Measurements from ENCODE around the gene PRR16. TPM values are rescaled to one million over a fixed set of nuclear protein-coding genes. Genes with fewer than 3 reads are reported as not detected.
"Not testable (repeated sequence)": the region's sequence is repeated elsewhere in the genome, so short reads cannot be mapped to it uniquely, and the experiment has no call there.

PRR16 gene
- total RNA-seq, 1 donor from 2014 or later = 0.71 TPM

- ATAC-seq (no peak), DNase-seq (ENCODE audit: low spot score) (no peak)
- intact Hi-C loops (cut with DNase I) = no loop called here
Observed at GRCh38 chr5:120695368-120695880, 231.3 kb downstream of the PRR16 start.

- ATAC-seq (no peak), DNase-seq (ENCODE audit: low spot score) (no peak)
- intact Hi-C loops (cut with DNase I) = no loop called here
Observed at GRCh38 chr5:120697147-120697546, 233.0 kb downstream of the PRR16 start.

DNA sequence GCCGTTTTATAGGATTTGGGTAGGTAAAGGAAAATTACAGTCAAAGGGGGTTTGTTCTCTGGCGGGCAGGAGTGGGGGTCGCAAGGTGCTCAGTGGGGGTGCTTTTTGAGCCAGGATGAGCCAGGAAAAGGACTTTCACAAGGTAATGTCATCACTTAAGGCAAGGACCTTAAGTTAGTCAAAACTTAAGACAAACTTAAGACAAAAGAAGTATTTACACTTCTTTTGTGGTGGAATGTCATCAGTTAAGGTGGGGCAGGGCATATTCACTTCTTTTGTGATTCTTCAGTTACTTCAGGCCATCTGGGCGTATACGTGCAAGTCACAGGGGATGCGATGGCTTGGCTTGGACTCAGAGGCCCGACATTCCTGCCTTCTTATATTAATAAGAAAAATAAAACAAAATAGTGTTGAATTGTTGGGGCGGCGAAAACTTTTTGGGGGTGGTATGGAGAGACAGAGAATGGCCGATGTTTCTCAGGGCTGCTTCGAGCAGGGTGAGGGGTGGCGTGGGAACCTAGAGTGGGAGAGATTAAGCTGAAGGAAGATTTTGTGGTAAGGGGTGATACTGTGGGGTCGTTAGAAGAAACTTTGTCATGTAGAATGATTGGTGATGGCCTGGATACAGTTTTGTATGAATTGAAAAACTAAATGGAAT, 233.7 kb downstream of the PRR16 start:
- ATAC-seq; DNase-seq (ENCODE audit: low spot score); intact Hi-C loops (cut with DNase I): not testable (repeated sequence)

DNA sequence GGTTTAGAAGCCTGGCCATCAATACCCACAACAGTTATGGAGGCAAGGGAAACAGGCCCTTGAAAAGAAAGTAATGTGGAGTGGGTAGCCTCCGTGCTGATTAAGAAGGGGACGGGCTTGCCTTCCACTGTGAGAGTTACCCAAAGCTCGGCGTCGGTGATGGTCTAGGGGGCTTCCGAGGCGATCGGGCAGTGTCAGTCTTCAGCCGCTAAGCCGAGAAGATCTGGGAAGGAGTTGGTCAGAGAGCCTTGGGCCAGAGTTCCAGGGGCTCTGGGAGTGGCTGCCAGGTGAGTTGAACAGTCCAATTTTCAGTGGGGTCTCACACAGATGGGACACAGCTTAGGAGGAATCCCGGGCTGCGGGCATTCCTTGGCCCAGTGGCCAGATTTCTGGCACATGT, 236.6 kb downstream of the PRR16 start:
- DNase-seq (ENCODE audit: low spot score); ATAC-seq; intact Hi-C loops (cut with DNase I): not testable (repeated sequence)

GRCh38 chr5:120702817-120703538, 238.9 kb downstream of the PRR16 start:
- intact Hi-C loops (cut with DNase I); ATAC-seq; DNase-seq (ENCODE audit: low spot score): not testable (repeated sequence)

DNA sequence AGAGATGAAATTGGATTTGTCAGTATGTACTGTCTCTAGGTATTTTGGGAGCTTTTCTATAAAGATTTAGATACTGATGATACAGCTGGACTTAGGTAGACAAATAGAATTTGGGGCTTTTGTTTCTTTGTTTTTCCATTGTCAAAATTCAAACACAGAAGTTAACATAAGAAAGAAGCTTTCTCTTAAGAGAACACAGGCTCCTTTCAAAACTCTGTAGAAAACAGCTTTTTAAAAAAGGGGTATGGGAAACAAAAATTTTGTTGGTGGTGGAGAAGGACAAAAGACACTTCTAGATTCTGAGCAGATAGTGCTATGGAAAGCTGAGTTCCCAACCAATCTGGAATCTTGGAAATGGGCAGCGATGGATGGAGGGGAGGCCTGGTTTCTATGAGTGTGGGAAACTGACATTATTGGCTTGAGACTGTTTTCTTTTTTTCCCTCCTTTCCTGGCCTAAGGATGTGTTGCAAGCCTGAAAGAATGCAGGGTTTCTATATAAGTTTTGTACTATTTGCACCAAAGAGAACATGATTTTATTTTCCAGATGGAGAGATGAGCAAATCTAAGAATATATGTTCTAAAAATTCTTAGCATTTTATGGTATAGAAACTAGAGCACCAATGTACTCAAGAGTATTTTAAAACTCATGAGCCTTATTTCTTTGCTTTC, 240.0 kb downstream of the PRR16 start:
- no peak for ATAC-seq

DNA sequence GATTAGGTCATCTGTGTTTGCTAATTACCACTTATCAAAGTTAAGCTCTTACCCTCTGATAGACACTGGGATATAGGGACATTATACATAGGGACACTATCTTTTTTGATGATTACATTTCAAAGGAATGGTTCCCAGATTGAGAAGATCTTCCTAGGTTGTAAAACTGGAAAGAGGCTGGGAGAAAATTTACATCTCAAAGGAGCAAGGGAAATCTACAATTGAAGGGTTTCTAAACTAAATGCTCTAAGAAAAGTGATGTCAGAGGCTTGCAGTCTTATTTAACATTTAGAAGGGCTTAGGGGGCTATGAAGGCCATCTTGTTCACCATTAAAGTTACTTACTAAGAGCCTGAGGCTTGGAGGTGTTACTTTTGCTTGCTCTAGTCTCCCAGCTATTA, 242.8 kb downstream of the PRR16 start:
- DNase-seq (ENCODE audit: low spot score) = no peak
- intact Hi-C loops (cut with DNase I) = no loop called here
- no peak for ATAC-seq

More for the DNA sequence above, 240.0 kb downstream of the PRR16 start:
- no peak for DNase-seq (ENCODE audit: low spot score)
- intact Hi-C loops (cut with DNase I) = no loop called here

- no peak for ATAC-seq
- DNase-seq (ENCODE audit: low spot score) = no peak
- intact Hi-C loops (cut with DNase I) = no loop called here
Observed at GRCh38 chr5:120717381-120717780, 253.3 kb downstream of the PRR16 start.

DNA sequence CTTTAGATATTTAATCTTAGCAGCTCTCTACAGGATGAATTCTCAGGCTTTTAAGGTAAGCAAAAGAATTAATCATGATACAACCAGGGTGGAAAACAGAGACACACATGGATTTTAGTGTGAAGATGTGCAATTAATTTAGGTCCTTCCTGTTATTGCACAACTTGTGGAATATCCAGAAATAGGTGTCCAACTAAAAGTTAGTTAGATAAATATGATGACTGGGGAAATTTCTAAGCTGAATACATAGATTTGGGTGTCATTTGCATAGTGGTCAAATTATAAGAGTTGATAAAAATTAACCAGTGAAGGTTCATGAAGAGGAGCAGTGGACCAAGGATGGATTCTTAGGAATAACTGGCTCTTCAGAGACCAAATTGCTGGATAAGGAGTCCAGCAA, 266.1 kb downstream of the PRR16 start:
- intact Hi-C loops (cut with DNase I) = no loop called here
- ATAC-seq = no peak

GRCh38 chr5:120734033-120734432, 269.9 kb downstream of the PRR16 start:
- ATAC-seq = no peak
- DNase-seq (ENCODE audit: low spot score) = no peak
- intact Hi-C loops (cut with DNase I) = no loop called here

More for the DNA sequence above, 266.1 kb downstream of the PRR16 start:
- no peak for DNase-seq (ENCODE audit: low spot score)

GRCh38 chr5:120735076-120735475, 271.0 kb downstream of the PRR16 start:
- intact Hi-C loops (cut with DNase I) = no loop called here
- DNase-seq (ENCODE audit: low spot score) (no peak), ATAC-seq (no peak)
